RWPE1 (cell line): Measurements from ENCODE around the gene SYVN1.

Source experiments
- CTCF ChIA-PET: fragments of 350-600 bp; sonication (Branson Sonifier 250); formaldehyde crosslinking; extraction: SDS; loops from one replicate; lab custom pipeline; 2021; lab: Yijun Ruan, JAX
- POLR2A ChIA-PET: fragments of 400-600 bp; formaldehyde crosslinking; extraction: SDS; loops from one replicate; lab custom pipeline; 2020; ENCODE audit warnings: antibody characterized with exemption; ENCODE audit not compliant: low non-redundant PET; lab: Yijun Ruan, JAX
- DNase-seq: peaks from one replicate; pipeline ENCODE4 v3.0.0; 2012; ENCODE audit warnings: low spot score
- H3K27ac ChIP-seq: fragments of 450-650 bp; 2 replicates; pipeline ENCODE4 v1.5.1; 2017
- CTCF ChIP-seq: fragments of 450-650 bp; conservative IDR thresholded peaks from 2 replicates; pipeline ENCODE4 v1.5.1; 2017; ENCODE audit warnings: low read depth, mild to moderate bottlenecking

Gene SYVN1

GRCh38 chr11:65128182-65129145 lies 5.9 kb downstream of the SYVN1 start:
- TF ChIP-seq CTCF: no peak
- ChIA-PET CTCF (interaction anchor here (1.2 kb wide), 1 partner anchor 11 kb away, joined by 6 read pairs; the partner anchor contains the start of gene ZNHIT2), POLR2A (interaction anchor here (0.6 kb wide), 1 partner anchor 59 kb away, joined by 4 read pairs; no protein-coding TSS in a partner anchor)
- peak overlapping the region; percentile 43 for H3K27ac ChIP-seq
- no peak for DNase-seq

GRCh38 chr11:65127473-65128181 lies 6.7 kb downstream of the SYVN1 start:
- DNase-seq: no peak
- peak overlapping the region; percentile 43 for H3K27ac ChIP-seq
- no peak for TF ChIP-seq CTCF
- ChIA-PET CTCF (interaction anchor here (0.6 kb wide), 1 partner anchor 334 kb away, joined by 3 read pairs; no protein-coding TSS in a partner anchor), POLR2A (no interaction called here)

- TF ChIP-seq CTCF: no peak
- ChIA-PET CTCF (interaction anchor here (0.6 kb wide), 1 partner anchor 333 kb away, joined by 3 read pairs; no protein-coding TSS in a partner anchor), POLR2A (interaction anchor here (0.9 kb wide), 1 partner anchor 15 kb away, joined by 3 read pairs; the partner anchor contains the start of gene TM7SF2)
- H3K27ac ChIP-seq: peak overlapping the region; percentile 51
- no peak for DNase-seq
Observed at GRCh38 chr11:65126624-65127274, 7.6 kb downstream of the SYVN1 start.

GRCh38 chr11:65125197-65126056 lies 8.9 kb downstream of the SYVN1 start:
- H3K27ac ChIP-seq: peak overlapping the region; percentile 51
- DNase-seq: no peak
- CTCF ChIA-PET: interaction anchor here (1.0 kb wide), 1 partner anchor 56 kb away, joined by 3 read pairs; no protein-coding TSS in a partner anchor
- TF ChIP-seq CTCF: no peak
- POLR2A ChIA-PET: no interaction called here

- TF ChIP-seq CTCF: no peak
- CTCF ChIA-PET: interaction anchor here (1.0 kb wide), 1 partner anchor 57 kb away, joined by 3 read pairs; no protein-coding TSS in a partner anchor
- POLR2A ChIA-PET: interaction anchor here (0.7 kb wide), 1 partner anchor 79 kb away, joined by 3 read pairs; no protein-coding TSS in a partner anchor
- no peak for DNase-seq
- H3K27ac ChIP-seq: peak overlapping the region; percentile 88
Observed at GRCh38 chr11:65124480-65125196, 9.7 kb downstream of the SYVN1 start.
